ENCODE results near the gene PER1.

DNA sequence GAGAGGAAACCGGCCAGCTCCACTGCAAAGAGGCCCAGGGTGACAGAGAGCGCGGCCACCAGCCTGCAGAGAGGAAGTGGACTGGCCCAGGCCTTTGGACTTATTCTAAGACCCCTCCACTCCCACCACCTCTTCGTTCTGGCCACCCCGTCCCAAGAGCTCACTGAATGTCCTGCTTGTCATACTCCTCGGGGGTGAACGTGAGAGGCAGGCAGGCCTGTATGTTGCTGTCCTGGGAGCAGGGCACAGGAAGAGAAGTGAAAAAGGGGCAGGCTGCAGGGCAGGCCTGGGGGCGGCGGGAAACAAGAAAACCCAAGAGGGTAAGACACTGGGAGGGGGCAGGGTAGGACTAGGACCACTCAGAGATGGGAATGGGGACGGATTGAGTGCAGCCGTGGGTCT lies 23.6 kb upstream of the PER1 start:
- TF ChIP-seq EP300 (IDR thresholded peaks at IDR 0.05) (no peak), POLR2AphosphoS5 (IDR thresholded peaks at IDR 0.05) (no peak), POLR2A (IDR thresholded peaks at IDR 0.05) (no peak)
- TF ChIP-seq, protein P1, sequence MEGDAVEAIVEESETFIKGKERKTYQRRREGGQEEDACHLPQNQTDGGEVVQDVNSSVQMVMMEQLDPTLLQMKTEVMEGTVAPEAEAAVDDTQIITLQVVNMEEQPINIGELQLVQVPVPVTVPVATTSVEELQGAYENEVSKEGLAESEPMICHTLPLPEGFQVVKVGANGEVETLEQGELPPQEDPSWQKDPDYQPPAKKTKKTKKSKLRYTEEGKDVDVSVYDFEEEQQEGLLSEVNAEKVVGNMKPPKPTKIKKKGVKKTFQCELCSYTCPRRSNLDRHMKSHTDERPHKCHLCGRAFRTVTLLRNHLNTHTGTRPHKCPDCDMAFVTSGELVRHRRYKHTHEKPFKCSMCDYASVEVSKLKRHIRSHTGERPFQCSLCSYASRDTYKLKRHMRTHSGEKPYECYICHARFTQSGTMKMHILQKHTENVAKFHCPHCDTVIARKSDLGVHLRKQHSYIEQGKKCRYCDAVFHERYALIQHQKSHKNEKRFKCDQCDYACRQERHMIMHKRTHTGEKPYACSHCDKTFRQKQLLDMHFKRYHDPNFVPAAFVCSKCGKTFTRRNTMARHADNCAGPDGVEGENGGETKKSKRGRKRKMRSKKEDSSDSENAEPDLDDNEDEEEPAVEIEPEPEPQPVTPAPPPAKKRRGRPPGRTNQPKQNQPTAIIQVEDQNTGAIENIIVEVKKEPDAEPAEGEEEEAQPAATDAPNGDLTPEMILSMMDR (IDR thresholded peaks at IDR 0.05), result no peak

All from gastroesophageal sphincter (tissue), 3 donors.